GM12873 (cell line): Measurements from ENCODE around the gene PSMB2.

ENCODE experiments used
- TF ChIP-seq, protein P1 (sequence below): IDR thresholded peaks from 2 replicates; pipeline ENCODE4 v1.5.1; 2012; ENCODE audit warnings: low read depth, mild to moderate bottlenecking, moderate library complexity, low read length, control low read depth; ENCODE audit not compliant: insufficient read depth; ENCODE audit errors: missing control alignments

The PSMB2 gene

DNA sequence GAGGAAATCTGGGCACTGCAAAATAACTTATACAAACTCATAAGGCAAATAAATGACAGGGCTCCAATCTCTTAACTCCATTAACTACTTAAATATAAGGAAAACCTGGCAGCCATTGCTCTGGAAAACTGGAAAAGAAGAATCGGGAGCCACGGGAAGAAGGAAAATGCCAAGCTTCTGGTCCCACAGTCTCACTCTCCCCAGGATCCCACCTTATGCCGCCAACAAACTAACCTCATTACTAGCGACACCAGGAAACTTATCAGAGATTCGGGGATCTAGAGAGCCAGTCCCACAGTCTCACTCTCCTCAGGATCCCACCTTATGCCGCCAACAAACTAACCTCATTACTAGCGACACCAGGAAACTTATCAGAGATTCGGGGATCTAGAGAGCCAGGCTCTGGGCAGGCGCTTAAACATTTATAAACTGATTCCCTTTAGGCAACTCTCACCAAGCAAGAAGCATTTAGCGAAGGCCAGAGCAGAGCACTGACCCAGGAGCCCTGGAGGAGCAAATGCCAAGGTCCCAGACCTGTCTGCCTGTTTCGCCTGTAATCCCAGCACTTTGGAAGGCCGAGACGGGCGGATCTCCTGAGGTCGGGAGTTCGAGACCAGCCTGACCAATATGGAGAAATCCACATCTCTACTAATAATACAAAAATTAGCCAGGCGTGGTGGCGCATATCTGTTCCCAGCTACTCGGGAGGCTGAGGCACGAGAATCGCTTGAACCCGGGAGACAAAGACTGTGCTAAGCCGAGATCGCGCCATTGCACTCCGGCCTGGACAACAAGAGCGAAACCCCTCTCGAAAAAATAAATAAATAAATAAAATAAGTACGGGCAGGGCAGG lies 720 bp downstream of the PSMB2 start:
- TF ChIP-seq, protein P1, sequence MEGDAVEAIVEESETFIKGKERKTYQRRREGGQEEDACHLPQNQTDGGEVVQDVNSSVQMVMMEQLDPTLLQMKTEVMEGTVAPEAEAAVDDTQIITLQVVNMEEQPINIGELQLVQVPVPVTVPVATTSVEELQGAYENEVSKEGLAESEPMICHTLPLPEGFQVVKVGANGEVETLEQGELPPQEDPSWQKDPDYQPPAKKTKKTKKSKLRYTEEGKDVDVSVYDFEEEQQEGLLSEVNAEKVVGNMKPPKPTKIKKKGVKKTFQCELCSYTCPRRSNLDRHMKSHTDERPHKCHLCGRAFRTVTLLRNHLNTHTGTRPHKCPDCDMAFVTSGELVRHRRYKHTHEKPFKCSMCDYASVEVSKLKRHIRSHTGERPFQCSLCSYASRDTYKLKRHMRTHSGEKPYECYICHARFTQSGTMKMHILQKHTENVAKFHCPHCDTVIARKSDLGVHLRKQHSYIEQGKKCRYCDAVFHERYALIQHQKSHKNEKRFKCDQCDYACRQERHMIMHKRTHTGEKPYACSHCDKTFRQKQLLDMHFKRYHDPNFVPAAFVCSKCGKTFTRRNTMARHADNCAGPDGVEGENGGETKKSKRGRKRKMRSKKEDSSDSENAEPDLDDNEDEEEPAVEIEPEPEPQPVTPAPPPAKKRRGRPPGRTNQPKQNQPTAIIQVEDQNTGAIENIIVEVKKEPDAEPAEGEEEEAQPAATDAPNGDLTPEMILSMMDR = no peak

DNA sequence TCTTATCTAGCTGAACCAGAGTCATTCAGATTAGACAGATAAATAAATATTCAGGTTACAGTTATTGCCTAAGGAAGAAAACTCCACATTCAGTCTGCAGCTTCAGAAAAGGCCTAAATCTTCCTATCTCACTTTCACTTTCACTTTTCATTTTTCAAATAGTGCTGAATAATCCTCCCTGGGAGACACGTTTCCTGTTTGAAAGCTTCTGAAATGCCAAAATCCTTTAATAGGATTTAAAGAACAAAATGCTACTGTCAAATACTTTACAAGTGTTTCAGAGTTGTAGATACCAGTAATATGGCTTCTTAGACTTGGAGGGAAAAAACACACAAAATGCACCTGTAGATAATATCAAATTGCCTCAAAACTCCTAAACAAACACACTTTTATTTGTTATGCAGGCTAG lies 3.9 kb downstream of the PSMB2 start:
- TF ChIP-seq, protein P1 = no peak

DNA sequence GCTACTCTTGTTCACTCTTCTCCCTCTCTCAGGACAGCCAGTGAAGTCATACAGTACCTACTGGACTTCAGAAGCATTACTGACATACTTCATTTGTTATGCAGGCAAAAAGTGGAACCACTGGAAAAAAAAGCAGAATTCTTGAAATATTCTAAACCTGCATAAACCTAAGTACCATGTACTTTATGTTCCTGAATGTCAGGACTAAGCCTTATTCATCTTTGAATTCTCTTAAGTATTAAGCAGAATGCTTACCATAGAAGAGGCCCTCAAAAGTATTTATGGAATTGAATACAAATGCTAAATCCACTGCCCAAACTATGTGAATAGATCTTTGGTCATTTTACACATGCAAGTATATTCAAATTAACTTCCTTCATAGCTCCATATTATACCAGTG lies 7.8 kb downstream of the PSMB2 start:
- TF ChIP-seq, protein P1 = no peak

DNA sequence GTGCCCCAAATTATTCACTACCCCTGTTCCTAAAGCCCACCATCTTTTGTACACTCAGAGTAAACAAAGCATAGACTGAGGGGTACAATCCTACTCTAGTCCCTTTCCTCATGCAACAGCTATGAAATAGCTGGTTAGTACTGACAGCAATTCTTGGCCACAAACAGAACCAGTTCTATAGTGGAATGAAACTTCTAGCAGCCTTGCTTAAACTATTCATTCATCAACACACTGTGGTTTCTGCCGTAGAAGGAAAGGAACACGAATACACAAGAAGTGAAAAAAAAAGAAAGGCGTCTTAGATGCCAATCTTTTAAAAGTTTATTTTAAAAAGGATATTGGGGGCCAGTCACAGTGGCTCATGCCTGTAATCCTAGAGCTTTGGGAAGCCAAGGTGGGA lies 9.9 kb downstream of the PSMB2 start:
- TF ChIP-seq, protein P1 = no peak

DNA sequence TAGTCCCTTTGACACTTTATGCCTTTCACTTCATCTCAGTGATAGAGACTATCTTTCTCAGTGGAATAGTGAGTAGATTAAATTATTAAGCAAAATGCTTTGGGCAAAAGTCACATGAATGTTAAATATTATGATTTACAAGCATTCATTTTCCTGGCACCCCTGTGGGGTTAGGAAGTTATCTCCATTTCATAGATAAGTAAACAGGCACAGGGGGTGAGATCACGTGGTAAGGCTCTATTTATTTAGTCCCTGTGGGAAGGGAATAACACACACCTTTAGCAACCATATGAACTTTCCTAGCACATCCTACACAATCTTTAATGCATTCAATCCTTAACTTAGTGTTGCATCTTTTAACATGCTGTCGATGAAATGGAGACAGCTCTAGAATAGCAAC lies 12.3 kb downstream of the PSMB2 start:
- TF ChIP-seq, protein P1 = no peak

DNA sequence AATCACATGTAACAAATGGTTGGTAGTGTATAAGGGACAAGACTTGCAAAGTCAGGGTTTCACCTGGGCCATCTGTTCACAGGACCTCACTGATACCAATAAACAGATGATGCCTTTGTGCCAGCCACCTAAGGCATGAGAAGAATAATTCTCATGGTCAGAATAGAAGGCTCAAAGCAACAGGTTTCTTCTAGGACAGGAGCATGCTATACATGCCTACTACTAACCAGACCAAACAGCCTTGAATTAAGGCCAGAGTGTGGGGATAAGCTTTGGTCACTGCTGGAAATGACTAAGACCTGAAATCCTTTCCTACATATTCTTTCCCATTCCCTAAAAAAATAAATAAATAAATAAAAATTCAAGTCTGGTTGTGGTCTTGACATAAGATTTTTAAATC lies 17.5 kb downstream of the PSMB2 start:
- TF ChIP-seq, protein P1 = no peak

DNA sequence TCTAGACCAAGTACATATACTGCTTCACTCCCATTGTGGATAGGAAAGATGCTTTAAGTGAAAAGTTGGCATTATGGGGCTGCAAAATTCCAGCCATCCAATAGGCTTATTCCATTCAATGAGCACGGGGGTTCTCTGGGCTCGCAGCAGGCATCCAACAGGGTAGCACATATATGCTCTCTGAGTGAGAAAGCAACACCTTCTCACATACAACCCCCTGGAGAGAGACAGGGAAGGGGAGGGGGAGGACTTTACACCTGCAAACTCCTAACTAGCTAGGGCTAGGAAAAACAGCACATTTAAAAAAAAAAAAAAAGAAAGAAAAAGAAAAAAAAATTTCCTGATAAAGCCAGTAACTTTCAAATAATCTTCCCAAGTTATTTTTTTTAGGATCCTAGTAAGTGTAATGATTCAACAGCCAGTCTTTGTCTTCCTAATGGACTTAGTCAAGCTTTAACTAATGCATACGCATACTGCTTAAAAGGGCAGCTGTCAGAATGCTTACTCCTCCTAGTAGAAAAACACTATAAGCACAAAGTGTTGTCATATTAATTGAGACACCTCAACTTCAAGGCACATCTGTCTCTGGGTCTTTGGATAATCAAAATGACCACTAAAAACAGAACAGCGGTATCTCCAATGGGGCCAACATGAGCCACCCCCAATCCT lies 18.7 kb downstream of the PSMB2 start:
- TF ChIP-seq, protein P1 = no peak
